ENCODE measurements around the gene ZBTB7B.

DNA sequence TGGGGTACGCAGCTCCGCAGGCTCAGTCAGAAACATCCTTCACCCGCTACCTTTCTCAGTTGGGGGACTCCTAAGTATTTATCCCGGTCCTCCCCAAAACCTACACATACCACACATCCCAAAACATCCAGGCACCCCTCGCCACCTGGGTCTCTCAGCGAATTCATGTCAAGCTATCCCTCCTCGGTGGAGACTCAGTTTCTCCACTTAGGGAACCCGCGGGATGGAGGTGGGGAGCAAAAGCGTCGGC is 1.3 kb upstream of the ZBTB7B start:
- TF ChIP-seq POLR2A (IDR thresholded peaks at IDR 0.05): no peak
- TF ChIP-seq, protein P1, sequence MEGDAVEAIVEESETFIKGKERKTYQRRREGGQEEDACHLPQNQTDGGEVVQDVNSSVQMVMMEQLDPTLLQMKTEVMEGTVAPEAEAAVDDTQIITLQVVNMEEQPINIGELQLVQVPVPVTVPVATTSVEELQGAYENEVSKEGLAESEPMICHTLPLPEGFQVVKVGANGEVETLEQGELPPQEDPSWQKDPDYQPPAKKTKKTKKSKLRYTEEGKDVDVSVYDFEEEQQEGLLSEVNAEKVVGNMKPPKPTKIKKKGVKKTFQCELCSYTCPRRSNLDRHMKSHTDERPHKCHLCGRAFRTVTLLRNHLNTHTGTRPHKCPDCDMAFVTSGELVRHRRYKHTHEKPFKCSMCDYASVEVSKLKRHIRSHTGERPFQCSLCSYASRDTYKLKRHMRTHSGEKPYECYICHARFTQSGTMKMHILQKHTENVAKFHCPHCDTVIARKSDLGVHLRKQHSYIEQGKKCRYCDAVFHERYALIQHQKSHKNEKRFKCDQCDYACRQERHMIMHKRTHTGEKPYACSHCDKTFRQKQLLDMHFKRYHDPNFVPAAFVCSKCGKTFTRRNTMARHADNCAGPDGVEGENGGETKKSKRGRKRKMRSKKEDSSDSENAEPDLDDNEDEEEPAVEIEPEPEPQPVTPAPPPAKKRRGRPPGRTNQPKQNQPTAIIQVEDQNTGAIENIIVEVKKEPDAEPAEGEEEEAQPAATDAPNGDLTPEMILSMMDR (IDR thresholded peaks at IDR 0.05): no peak
